ENCODE data around the gene NAXE.

NAXE gene

GRCh38 chr1:156640842-156641706 lies 49.5 kb downstream of the NAXE start:
- H3K9ac ChIP-seq (ENCODE audit: low read depth, low read length): no peak overlapping the region
- peaks cover 18% of the 10 kb centered on the region for H3K27me3 ChIP-seq (ENCODE audit: insufficient read depth, low read length, poor library complexity)

GRCh38 chr1:156641761-156642264 lies 50.2 kb downstream of the NAXE start, which contains the start of gene BCAN:
Gene BCAN (plus strand): TSS chr1:156642117. CDS start chr1:156646055, 3,938 bp downstream.
- Histone ChIP-seq H3K4me3 (ENCODE audit: low read depth in 1 of 2, low read length in 2 of 2) (no peak within 1 kb of the TSS), H3K27ac (ENCODE audit: low read length) (no peak within 1 kb of the TSS), H2AFZ (ENCODE audit: low read depth, low read length) (no peak within 1 kb of the TSS), H4K20me1 (ENCODE audit: insufficient read depth, low read length) (no peaks in the 10 kb centered on the region; the same call in 1 of the 2 replicates), H3K9me3 (ENCODE audit: insufficient read depth, low read length, severe bottlenecking) (no peaks in the 10 kb centered on the region), H3K4me2 (ENCODE audit: insufficient read depth, low read length) (no peak within 1 kb of the TSS), H3K27me3 (ENCODE audit: insufficient read depth, low read length, poor library complexity) (peaks cover 14% of the 10 kb centered on the region), H3K9ac (ENCODE audit: low read depth, low read length) (no peak within 1 kb of the TSS), H3K4me1 (ENCODE audit: insufficient read depth, low read length) (peaks cover 12% of the 10 kb centered on the region), H3K79me2 (ENCODE audit: insufficient read depth, low read length) (no peaks in the 10 kb centered on the region), H3K36me3 (ENCODE audit: insufficient read depth, low read length) (no peaks in the 10 kb centered on the region)
- DNase-seq (no peak), ATAC-seq (ENCODE audit: insufficient read depth, low read depth) (no peak)
- TF ChIP-seq, protein P1, sequence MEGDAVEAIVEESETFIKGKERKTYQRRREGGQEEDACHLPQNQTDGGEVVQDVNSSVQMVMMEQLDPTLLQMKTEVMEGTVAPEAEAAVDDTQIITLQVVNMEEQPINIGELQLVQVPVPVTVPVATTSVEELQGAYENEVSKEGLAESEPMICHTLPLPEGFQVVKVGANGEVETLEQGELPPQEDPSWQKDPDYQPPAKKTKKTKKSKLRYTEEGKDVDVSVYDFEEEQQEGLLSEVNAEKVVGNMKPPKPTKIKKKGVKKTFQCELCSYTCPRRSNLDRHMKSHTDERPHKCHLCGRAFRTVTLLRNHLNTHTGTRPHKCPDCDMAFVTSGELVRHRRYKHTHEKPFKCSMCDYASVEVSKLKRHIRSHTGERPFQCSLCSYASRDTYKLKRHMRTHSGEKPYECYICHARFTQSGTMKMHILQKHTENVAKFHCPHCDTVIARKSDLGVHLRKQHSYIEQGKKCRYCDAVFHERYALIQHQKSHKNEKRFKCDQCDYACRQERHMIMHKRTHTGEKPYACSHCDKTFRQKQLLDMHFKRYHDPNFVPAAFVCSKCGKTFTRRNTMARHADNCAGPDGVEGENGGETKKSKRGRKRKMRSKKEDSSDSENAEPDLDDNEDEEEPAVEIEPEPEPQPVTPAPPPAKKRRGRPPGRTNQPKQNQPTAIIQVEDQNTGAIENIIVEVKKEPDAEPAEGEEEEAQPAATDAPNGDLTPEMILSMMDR (IDR thresholded peaks at IDR 0.05; ENCODE audit: borderline replicate concordance, extremely low read depth, low read length, poor library complexity, severe bottlenecking): no peak
- TF ChIP-seq EZH2 (IDR thresholded peaks at IDR 0.05; ENCODE audit: borderline replicate concordance, low read depth, low read length, severe bottlenecking): no peak

More at GRCh38 chr1:156640842-156641706, 49.5 kb downstream of the NAXE start:
- no peak overlapping the region for H3K27ac ChIP-seq (ENCODE audit: low read length)
- H4K20me1 ChIP-seq (ENCODE audit: insufficient read depth, low read length): no peaks in the 10 kb centered on the region; the same call in 1 of the 2 replicates
- DNase-seq: no peak
- H3K4me1 ChIP-seq (ENCODE audit: insufficient read depth, low read length): peaks cover 12% of the 10 kb centered on the region
- no peaks in the 10 kb centered on the region for H3K79me2 ChIP-seq (ENCODE audit: insufficient read depth, low read length)
- H3K36me3 ChIP-seq (ENCODE audit: insufficient read depth, low read length): no peaks in the 10 kb centered on the region
- TF ChIP-seq EZH2 (IDR thresholded peaks at IDR 0.05; ENCODE audit: borderline replicate concordance, low read depth, low read length, severe bottlenecking): no peak
- TF ChIP-seq, protein P1 (IDR thresholded peaks at IDR 0.05; ENCODE audit: borderline replicate concordance, extremely low read depth, low read length, poor library complexity, severe bottlenecking): no peak
- no peaks in the 10 kb centered on the region for H3K9me3 ChIP-seq (ENCODE audit: insufficient read depth, low read length, severe bottlenecking)
- no peak overlapping the region for H2AFZ ChIP-seq (ENCODE audit: low read depth, low read length)
- H3K4me3 ChIP-seq (ENCODE audit: low read depth in 1 of 2, low read length in 2 of 2): no peak overlapping the region
- H3K4me2 ChIP-seq (ENCODE audit: insufficient read depth, low read length): no peak overlapping the region
- no peak for ATAC-seq (ENCODE audit: insufficient read depth, low read depth)

DNA sequence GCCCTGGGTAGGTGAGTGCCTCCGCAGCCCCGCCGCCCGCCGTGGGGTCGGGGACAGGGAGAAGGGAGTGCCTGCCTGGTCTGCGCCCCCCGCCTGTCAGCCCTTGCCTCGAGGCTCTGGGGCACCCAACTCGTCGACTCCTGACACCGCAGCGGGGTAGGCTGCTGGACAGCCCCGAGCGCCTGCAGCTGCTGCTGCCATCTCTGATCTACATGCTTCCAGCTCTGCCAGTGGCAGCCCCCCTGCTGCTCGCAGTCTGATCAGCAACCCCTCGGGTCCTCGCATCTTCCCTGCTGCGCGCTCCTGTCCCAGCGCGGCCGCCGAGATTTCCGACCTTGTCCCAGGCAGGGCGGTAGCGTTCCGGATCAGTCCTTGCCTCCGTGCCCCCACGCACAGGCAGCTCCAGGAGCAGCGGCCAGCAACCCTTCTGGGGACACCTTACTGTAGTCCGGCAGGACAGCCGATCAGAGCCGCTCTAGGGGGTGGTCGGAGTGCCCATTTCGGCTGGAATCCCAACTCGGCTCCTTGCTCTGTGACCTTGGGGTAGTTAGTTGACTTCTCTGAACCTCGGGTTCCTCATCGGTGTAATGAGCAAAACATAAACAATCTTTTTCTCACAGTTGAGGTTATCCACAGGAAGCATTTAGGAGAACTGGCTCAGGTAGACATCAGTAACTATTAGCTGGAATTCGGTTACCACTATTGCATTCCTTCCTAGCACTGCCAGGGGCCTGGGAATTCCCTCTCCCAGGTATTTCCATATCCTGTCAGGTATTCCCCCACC lies 50.9 kb downstream of the NAXE start:
- no peak for ATAC-seq (ENCODE audit: insufficient read depth, low read depth)
- no peak overlapping the region for H3K9ac ChIP-seq (ENCODE audit: low read depth, low read length)
- peaks cover 14% of the 10 kb centered on the region for H3K27me3 ChIP-seq (ENCODE audit: insufficient read depth, low read length, poor library complexity)
- H3K27ac ChIP-seq (ENCODE audit: low read length): no peak overlapping the region
- no peaks in the 10 kb centered on the region for H3K36me3 ChIP-seq (ENCODE audit: insufficient read depth, low read length)
- TF ChIP-seq, protein P1 (IDR thresholded peaks at IDR 0.05; ENCODE audit: borderline replicate concordance, extremely low read depth, low read length, poor library complexity, severe bottlenecking): no peak
- TF ChIP-seq EZH2 (IDR thresholded peaks at IDR 0.05; ENCODE audit: borderline replicate concordance, low read depth, low read length, severe bottlenecking): no peak
- H3K4me3 ChIP-seq (ENCODE audit: low read depth in 1 of 2, low read length in 2 of 2): no peak overlapping the region
- no peaks in the 10 kb centered on the region; the same call in none of the 2 replicates for H4K20me1 ChIP-seq (ENCODE audit: insufficient read depth, low read length)
- no peaks in the 10 kb centered on the region for H3K9me3 ChIP-seq (ENCODE audit: insufficient read depth, low read length, severe bottlenecking)
- no peaks in the 10 kb centered on the region for H3K79me2 ChIP-seq (ENCODE audit: insufficient read depth, low read length)
- peaks cover 12% of the 10 kb centered on the region for H3K4me1 ChIP-seq (ENCODE audit: insufficient read depth, low read length)
- no peak for DNase-seq
- no peak overlapping the region for H3K4me2 ChIP-seq (ENCODE audit: insufficient read depth, low read length)
- no peak overlapping the region for H2AFZ ChIP-seq (ENCODE audit: low read depth, low read length)
